CD4-positive, alpha-beta T cell (primary cell): ENCODE measurements around the gene ARHGAP25. TPM values are rescaled to one million over a fixed set of nuclear protein-coding genes. Genes with fewer than 3 reads are reported as not detected.

Experiments used
- ATAC-seq: fragments of 200-7000 bp; cut with Tn5 transposase; one replicate; pipeline ENCODE4 v1.10.0; 2022; ENCODE audit warnings: mild to moderate bottlenecking; ENCODE audit not compliant: poor library complexity
- CTCF ChIA-PET: fragments of 350-600 bp; sonication (Branson Sonifier 250); formaldehyde crosslinking; loops from one replicate; lab custom pipeline; 2021; ENCODE audit warnings: antibody characterized with exemption, inconsistent platforms; lab: Charles Lee
- POLR2A ChIA-PET: fragments of 350-600 bp; sonication (Branson Sonifier 250); formaldehyde crosslinking; loops from one replicate; lab custom pipeline; 2021; ENCODE audit warnings: antibody characterized with exemption, inconsistent platforms; lab: Charles Lee
- DNase-seq, 14 experiments: peaks; one replicate each; pipeline ENCODE4 v3.0.0-alpha.2; 2013 to 2020; ENCODE audit warnings: mixed read lengths in 2 of 14
- H3K27ac ChIP-seq, 2 donors: one replicate each; pipeline versions ENCODE4 v1.5.1 to v1.7.0; 2013; ENCODE audit warnings: low read length in 2 of 2, low read depth in 1 of 2, mild to moderate bottlenecking in 1 of 2
- H3K27me3 ChIP-seq, 2 experiments: 1 replicate in 1 of 2; 2 replicates in 1 of 2; pipeline versions ENCODE4 v1.6.1 to v1.7.0; 2013; ENCODE audit warnings: low read length in 2 of 2, control low read depth in 1 of 2, mild to moderate bottlenecking in 1 of 2, moderate library complexity in 1 of 2; ENCODE audit not compliant: insufficient read depth in 2 of 2, control insufficient read depth in 1 of 2
- H3K36me3 ChIP-seq: one replicate; pipeline ENCODE4 v1.6.1; 2013; ENCODE audit warnings: low read length, control low read depth; ENCODE audit not compliant: insufficient read depth
- H3K4me1 ChIP-seq: one replicate; pipeline ENCODE4 v1.6.1; 2013; ENCODE audit warnings: low read length, control low read depth; ENCODE audit not compliant: insufficient read depth
- H3K4me3 ChIP-seq: one replicate; pipeline ENCODE4 v1.5.1; 2013; ENCODE audit warnings: mild to moderate bottlenecking, low read length, moderate library complexity
- H3K9me3 ChIP-seq, 2 experiments: 1 replicate in 1 of 2; 2 replicates in 1 of 2; pipeline versions ENCODE4 v1.6.1 to v1.7.0; 2013; ENCODE audit warnings: low read length in 2 of 2, mild to moderate bottlenecking in 2 of 2, control low read depth in 1 of 2, moderate library complexity in 1 of 2; ENCODE audit not compliant: control insufficient read depth in 1 of 2, insufficient read depth in 1 of 2
- H3K27ac Mint-ChIP-seq: one replicate; pipeline ENCODE4 v1.8.0; 2020; ENCODE audit warnings: mixed read lengths
- H3K27me3 Mint-ChIP-seq: one replicate; pipeline ENCODE4 v1.8.0; 2021; ENCODE audit warnings: mixed read lengths
- H3K36me3 Mint-ChIP-seq: one replicate; pipeline ENCODE4 v1.8.0; 2021; ENCODE audit warnings: low read depth, mixed read lengths
- H3K4me1 Mint-ChIP-seq: one replicate; pipeline ENCODE4 v1.8.0; 2021; ENCODE audit warnings: low read depth, mixed read lengths
- H3K4me3 Mint-ChIP-seq: one replicate; pipeline ENCODE4 v1.8.0; 2020; ENCODE audit warnings: mild to moderate bottlenecking, mixed read lengths
- H3K9me3 Mint-ChIP-seq: one replicate; pipeline ENCODE4 v1.8.0; 2020; ENCODE audit warnings: mixed read lengths
- CTCF ChIP-seq: fragments of 200-600 bp; IDR thresholded peaks from one replicate; pipeline ENCODE4 v1.8.0; 2022; ENCODE audit warnings: antibody characterized with exemption, mild to moderate bottlenecking
- intact Hi-C, 2 experiments: fragments of 100-400 bp; cut with DNase I in 1 of 2; cut with micrococcal nuclease in 1 of 2; formaldehyde crosslinking; loops; one replicate each; pipeline versions ENCODE4 v1.15.1 to v1.9.0; 2023 to 2025; cut with DNase I, micrococcal nuclease
- total RNA-seq, 174 experiments: library from RNA in 2 of 174; stranded (reverse) in 2 of 174; gene quantifications; one replicate each; pipeline ENCODE4 v1.2.3 and lab custom pipeline; 2021 to 2026

Gene ARHGAP25
- total RNA-seq, 2 experiments from 2014 or later = 39.3 to 41.8 TPM

GRCh38 chr2:68838641-68839040 is 104.0 kb downstream of the ARHGAP25 start:
- no peak for ATAC-seq
- no peak overlapping the region for H3K27ac ChIP-seq
- no peak overlapping the region for H3K4me3 Mint-ChIP-seq
- ChIA-PET POLR2A (interaction anchor here (0.9 to 1.1 kb wide), 3 partner anchors 9 to 71 kb away, joined by 3 read pairs; no protein-coding TSS in a partner anchor), CTCF (interaction anchor here (0.8 to 1.9 kb wide), 7 partner anchors 9 to 105 kb away, joined by 3 to 11 read pairs (median 4); partner anchors contain the start of gene ARHGAP25)
- H3K27ac Mint-ChIP-seq = no peak overlapping the region
- peaks cover 0 to 5% of the 10 kb centered on the region in 2 experiments for H3K9me3 ChIP-seq
- H3K36me3 Mint-ChIP-seq = no peaks in the 10 kb centered on the region
- H3K4me3 ChIP-seq = no peak overlapping the region
- H3K4me1 ChIP-seq = peaks cover 21% of the 10 kb centered on the region
- no peaks in the 10 kb centered on the region for H3K9me3 Mint-ChIP-seq
- no peak for DNase-seq
- no peaks in the 10 kb centered on the region for H3K27me3 ChIP-seq
- no peaks in the 10 kb centered on the region for H3K27me3 Mint-ChIP-seq
- intact Hi-C loops = loop anchor here (2.0 to 5.0 kb wide), 2 partner anchors 70 to 131 kb away; no protein-coding TSS in a partner anchor
- H3K4me1 Mint-ChIP-seq = peaks cover 28% of the 10 kb centered on the region
- no peaks in the 10 kb centered on the region for H3K36me3 ChIP-seq
- no peak for TF ChIP-seq CTCF

- no peak overlapping the region for H3K27ac ChIP-seq
- no peak overlapping the region for H3K4me3 Mint-ChIP-seq
- peaks cover 28% of the 10 kb centered on the region for H3K4me1 Mint-ChIP-seq
- peak in 6 of 14 experiments; percentile 2 to 56 (median 36) for DNase-seq
- no peak overlapping the region for H3K27ac Mint-ChIP-seq
- H3K9me3 Mint-ChIP-seq = no peaks in the 10 kb centered on the region
- no peaks in the 10 kb centered on the region for H3K36me3 Mint-ChIP-seq
- TF ChIP-seq CTCF = peak; percentile 41
- intact Hi-C loops = loop anchor here (2.0 to 5.0 kb wide), 2 partner anchors 69 to 132 kb away; no protein-coding TSS in a partner anchor
- H3K4me3 ChIP-seq = no peak overlapping the region
- H3K27me3 ChIP-seq = no peaks in the 10 kb centered on the region
- H3K4me1 ChIP-seq = peaks cover 21% of the 10 kb centered on the region
- H3K36me3 ChIP-seq = no peaks in the 10 kb centered on the region
- peaks cover 0 to 5% of the 10 kb centered on the region in 2 experiments for H3K9me3 ChIP-seq
- no peaks in the 10 kb centered on the region for H3K27me3 Mint-ChIP-seq
- POLR2A ChIA-PET = interaction anchor here (1.1 kb wide), 1 partner anchor 69 kb away, joined by 3 read pairs; no protein-coding TSS in a partner anchor
- CTCF ChIA-PET = interaction anchor here (1.1 to 1.9 kb wide), 6 partner anchors 10 to 105 kb away, joined by 3 to 11 read pairs (median 4); partner anchors contain the start of gene ARHGAP25
- ATAC-seq = no peak
Observed at GRCh38 chr2:68839260-68839833, 104.7 kb downstream of the ARHGAP25 start.

- no peak for DNase-seq
- peaks cover 17% of the 10 kb centered on the region for H3K27me3 Mint-ChIP-seq
- Histone ChIP-seq H3K9me3 (no peaks in the 10 kb centered on the region), H3K27ac (no peak overlapping the region), H3K27me3 (no peaks in the 10 kb centered on the region), H3K4me1 (no peaks in the 10 kb centered on the region), H3K4me3 (no peak overlapping the region), H3K36me3 (no peaks in the 10 kb centered on the region)
- H3K9me3 Mint-ChIP-seq = no peaks in the 10 kb centered on the region
- no peak for ATAC-seq
- TF ChIP-seq CTCF = no peak
- no peaks in the 10 kb centered on the region for H3K36me3 Mint-ChIP-seq
- no peaks in the 10 kb centered on the region for H3K4me1 Mint-ChIP-seq
- intact Hi-C loops = no loop called here
- no peak overlapping the region for H3K4me3 Mint-ChIP-seq
- no peak overlapping the region for H3K27ac Mint-ChIP-seq
- ChIA-PET CTCF (interaction anchor here (1.0 kb wide), 1 partner anchor 40 kb away, joined by 3 read pairs; no protein-coding TSS in a partner anchor), POLR2A (no interaction called here)
Observed at GRCh38 chr2:68845043-68845442, 110.4 kb downstream of the ARHGAP25 start.
